ENCODE data around the gene FGF18. TPM values are rescaled to one million over a fixed set of nuclear protein-coding genes. Genes with fewer than 3 reads are reported as not detected.

Gene FGF18
- total RNA-seq, 1 donor from 2014 or later, result 0.33 TPM

DNA sequence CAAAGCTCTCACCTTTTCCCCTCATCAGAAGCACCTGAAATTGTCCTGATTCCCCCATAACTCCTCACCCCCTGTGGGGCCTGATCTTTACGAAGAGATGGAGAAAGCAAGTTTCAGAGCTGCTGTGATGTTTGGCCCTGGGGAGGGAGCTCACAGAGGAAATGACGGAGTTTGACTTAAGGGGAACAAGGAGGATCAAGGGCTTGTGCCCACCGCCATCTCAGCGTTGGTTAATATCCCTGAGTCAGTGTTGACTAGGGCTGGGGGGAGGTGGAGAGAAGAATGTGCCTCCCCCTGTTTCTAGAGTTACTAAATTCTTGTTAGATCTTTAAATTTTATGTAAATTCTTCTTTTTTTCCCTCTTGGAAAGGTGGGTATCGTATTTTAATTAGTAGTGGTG, 27.8 kb downstream of the FGF18 start:
- no peaks in the 10 kb centered on the region for H3K36me3 Mint-ChIP-seq (ENCODE audit: low read depth)
- no peak for DNase-seq
- H3K27me3 Mint-ChIP-seq, result peaks cover 32% of the 10 kb centered on the region
- peaks cover 2% of the 10 kb centered on the region for H3K4me1 Mint-ChIP-seq
- H3K4me3 Mint-ChIP-seq, result no peak overlapping the region
- no peak overlapping the region for H3K27ac Mint-ChIP-seq
- no peaks in the 10 kb centered on the region for H3K9me3 Mint-ChIP-seq
- intact Hi-C loops (cut with micrococcal nuclease), result no loop called here

DNA sequence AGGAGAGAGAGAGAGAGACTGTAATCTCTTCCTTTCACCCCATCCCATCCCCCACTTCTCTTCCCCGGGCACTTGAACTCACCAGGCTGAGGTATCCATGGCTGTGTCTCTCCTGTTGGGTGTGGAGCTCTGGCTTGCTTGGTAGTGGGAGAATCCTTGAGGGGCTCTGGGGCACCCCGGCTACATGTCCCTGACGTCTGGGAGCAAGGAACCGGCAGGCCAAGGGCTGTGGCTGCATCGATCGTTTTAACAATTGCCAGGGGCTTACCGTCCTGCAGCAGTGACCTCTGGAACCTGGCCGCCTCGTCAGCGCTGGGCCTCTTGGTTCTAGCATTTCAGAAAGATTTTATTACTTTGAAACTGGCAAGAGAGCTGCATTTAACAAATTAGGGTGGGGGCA, 30.0 kb downstream of the FGF18 start:
- intact Hi-C loops (cut with micrococcal nuclease), result no loop called here
- H3K4me3 Mint-ChIP-seq, result no peak overlapping the region
- H3K4me1 Mint-ChIP-seq, result peaks cover 2% of the 10 kb centered on the region

DNA sequence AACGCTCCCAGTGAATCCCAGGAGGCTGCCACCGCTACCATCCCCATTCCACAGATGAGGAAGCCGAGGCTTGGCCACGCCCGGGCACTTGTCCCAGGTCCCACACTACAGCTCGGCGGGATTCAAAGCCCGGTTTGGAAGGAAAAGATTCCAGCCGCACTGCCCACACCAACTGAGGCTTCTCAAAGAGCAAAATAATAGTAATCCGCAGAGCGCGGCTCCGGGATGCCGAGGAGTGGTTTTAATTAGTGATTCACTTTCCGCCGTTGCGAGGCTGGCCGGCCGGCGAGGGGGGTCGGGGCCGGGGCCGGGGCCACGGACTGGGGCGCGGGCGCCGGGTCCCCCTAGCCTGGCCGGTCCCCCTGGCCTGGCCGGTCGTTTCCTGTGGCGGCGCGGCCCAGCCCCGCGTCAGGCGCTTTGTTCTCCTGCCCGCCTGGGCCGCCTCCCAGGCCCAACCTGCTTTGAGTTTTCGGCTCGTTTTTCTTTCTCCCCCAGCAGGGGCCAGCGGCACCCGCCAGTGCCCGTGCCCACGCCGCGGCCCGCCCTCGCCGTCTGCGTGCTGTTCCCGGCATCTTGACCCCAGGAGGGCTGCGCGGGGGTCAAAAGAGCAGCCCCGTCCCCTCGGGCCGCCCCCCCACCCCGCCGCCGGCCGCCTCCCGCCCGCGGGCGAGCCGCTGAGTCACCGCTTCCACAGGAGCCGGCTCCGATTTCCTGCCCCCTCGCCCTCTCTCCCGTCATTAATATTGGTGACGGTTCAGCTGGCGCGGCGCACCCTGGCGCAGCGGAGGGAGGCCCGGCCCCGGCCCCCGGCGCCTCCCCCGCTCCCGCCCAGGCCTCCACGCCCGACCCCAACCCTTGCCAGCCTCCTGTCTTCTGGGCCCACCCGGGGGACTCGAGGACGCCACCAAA, 31.2 kb downstream of the FGF18 start:
- Mint-ChIP-seq H3K4me1 (peaks cover 2% of the 10 kb centered on the region), H3K4me3 (peak overlapping the region; percentile 31), H3K9me3 (no peaks in the 10 kb centered on the region), H3K27me3 (peaks cover 40% of the 10 kb centered on the region), H3K36me3 (ENCODE audit: low read depth) (no peaks in the 10 kb centered on the region), H3K27ac (no peak overlapping the region)
- no peak for DNase-seq
- intact Hi-C loops (cut with micrococcal nuclease), result no loop called here

More for the DNA sequence above, 30.0 kb downstream of the FGF18 start:
- no peak overlapping the region for H3K27ac Mint-ChIP-seq
- peaks cover 40% of the 10 kb centered on the region for H3K27me3 Mint-ChIP-seq
- no peaks in the 10 kb centered on the region for H3K36me3 Mint-ChIP-seq (ENCODE audit: low read depth)
- H3K9me3 Mint-ChIP-seq, result no peaks in the 10 kb centered on the region
- no peak for DNase-seq

DNA sequence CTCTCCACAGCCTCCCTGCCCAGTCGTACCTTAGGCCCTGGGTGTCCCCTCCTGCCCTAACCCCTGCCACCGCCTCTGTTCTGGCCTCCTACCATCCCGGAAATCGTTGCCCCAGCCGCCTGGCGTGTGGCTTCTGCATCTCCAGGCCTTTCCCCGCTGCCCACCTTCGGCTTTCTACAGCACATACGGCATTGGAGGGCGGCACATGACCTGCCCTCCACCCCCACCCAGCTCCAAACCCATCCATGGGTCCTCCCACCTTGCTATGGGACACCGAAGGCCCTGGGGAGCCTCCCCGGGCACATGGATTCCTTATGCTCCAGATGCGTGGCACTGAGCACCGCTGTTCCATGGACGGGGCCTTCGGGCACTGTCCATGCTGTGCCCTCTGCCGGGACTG, 32.0 kb downstream of the FGF18 start:
- H3K36me3 Mint-ChIP-seq (ENCODE audit: low read depth), result no peaks in the 10 kb centered on the region
- peak overlapping the region; percentile 31 for H3K4me3 Mint-ChIP-seq
- H3K27ac Mint-ChIP-seq, result no peak overlapping the region
- no peak for DNase-seq
- intact Hi-C loops (cut with micrococcal nuclease), result no loop called here
- no peaks in the 10 kb centered on the region for H3K9me3 Mint-ChIP-seq
- H3K27me3 Mint-ChIP-seq, result peaks cover 40% of the 10 kb centered on the region
- peaks cover 2% of the 10 kb centered on the region for H3K4me1 Mint-ChIP-seq

DNA sequence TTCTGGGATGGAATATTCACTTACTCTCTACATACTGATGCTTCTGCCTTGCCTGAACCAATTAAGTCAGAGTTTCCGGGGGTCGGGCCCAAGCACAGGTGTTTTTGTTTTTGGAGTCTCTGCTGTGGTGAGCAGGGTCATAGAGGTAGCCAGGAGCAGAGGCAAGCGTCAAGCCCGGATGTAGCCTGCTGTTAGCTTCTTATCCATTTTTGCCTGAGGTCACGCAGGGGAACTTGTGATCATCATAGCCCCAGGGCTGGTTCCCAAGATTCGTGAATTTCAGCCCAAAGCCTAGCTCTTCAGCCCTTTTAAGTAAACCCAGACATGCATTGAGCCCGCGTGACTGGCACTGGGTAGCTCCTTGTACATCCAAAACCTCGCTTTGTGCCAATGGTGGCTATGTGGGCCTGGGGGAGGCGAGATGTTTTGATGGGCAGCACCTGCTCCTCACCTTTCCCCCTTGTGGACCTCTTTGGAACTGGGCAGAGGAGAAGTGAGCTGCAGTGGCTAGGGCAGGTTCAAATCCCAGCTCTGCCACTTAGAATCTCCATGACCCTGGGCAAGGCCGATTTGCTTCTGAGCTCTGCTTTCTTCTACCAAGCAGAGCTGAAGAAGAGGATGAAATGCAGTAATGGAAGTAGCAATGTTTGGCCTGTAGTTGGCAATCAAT, 33.7 kb downstream of the FGF18 start:
- Mint-ChIP-seq H3K36me3 (ENCODE audit: low read depth) (no peaks in the 10 kb centered on the region), H3K4me1 (peaks cover 2% of the 10 kb centered on the region), H3K9me3 (no peaks in the 10 kb centered on the region), H3K4me3 (no peak overlapping the region), H3K27ac (no peak overlapping the region), H3K27me3 (peaks cover 37% of the 10 kb centered on the region)
- DNase-seq, result no peak
- intact Hi-C loops (cut with micrococcal nuclease), result no loop called here

DNA sequence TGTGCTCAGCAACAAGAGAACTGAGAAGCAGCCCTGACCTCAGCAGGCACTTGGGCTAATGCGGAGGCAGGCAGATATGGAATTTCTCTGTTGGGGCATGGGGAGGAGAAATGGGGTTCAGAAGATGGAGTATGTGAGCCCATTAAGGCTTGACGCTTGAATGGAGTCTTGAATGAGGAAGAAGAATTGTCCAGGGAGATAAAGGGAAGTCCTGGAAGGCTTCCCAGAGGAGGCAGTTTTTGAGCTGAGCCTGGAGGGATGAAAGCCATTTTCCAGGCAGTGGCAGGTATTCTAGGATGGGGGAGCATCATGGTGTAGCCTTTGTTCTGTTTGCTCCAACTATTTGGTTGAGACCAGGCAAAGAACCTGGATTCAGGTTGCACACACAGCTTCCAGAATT, 34.5 kb downstream of the FGF18 start:
- intact Hi-C loops (cut with micrococcal nuclease), result no loop called here
- DNase-seq, result no peak
- peaks cover 2% of the 10 kb centered on the region for H3K4me1 Mint-ChIP-seq
- no peak overlapping the region for H3K27ac Mint-ChIP-seq
- no peak overlapping the region for H3K4me3 Mint-ChIP-seq
- peaks cover 31% of the 10 kb centered on the region for H3K27me3 Mint-ChIP-seq
- H3K9me3 Mint-ChIP-seq, result no peaks in the 10 kb centered on the region
- no peaks in the 10 kb centered on the region for H3K36me3 Mint-ChIP-seq (ENCODE audit: low read depth)

DNA sequence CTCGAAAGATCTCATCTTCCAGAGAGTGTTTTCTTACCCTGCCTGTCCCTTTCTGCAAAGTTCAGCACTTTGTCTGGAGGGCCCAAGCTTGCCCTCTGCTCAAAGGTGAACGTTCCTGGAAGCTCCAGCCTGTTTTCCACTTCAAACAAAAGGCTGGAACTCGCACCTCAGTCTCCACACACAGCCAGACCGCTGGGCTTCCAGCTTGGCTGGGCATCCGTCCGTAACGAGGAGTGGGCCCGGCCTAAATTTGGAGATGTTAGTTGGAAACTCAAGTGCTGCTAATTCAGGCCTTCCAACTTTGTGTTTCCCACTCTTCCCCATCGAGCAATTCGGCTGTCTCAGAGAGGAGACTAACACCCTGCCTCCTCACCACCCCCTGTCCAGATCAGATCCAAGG, 35.1 kb downstream of the FGF18 start:
- no peaks in the 10 kb centered on the region for H3K9me3 Mint-ChIP-seq
- peaks cover 27% of the 10 kb centered on the region for H3K27me3 Mint-ChIP-seq
- no peak overlapping the region for H3K27ac Mint-ChIP-seq
- H3K4me3 Mint-ChIP-seq, result no peak overlapping the region
- H3K36me3 Mint-ChIP-seq (ENCODE audit: low read depth), result no peaks in the 10 kb centered on the region
- peaks cover 2% of the 10 kb centered on the region for H3K4me1 Mint-ChIP-seq
- intact Hi-C loops (cut with micrococcal nuclease), result no loop called here
- DNase-seq, result no peak

DNA sequence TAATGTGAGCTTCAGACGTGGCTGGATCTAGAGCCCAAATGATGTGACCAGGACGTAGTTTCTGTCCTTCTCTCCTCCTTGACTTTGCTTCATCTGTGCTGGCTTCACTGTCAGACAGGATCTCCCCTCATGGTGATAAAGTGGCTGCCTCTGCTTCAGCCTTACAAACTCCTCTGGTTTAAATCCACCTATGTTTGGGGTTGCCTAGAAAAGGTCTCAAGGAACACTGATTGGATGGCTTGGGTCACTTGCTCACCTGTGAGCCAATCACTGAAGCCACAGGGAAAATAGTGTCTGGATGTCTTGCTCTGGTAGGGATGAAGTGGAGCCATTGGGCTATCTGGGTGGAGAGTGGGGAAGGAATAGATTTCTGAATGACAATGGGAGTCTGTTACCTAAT, 36.1 kb downstream of the FGF18 start:
- Mint-ChIP-seq H3K27ac (no peak overlapping the region), H3K9me3 (no peaks in the 10 kb centered on the region), H3K36me3 (ENCODE audit: low read depth) (no peaks in the 10 kb centered on the region), H3K27me3 (peaks cover 19% of the 10 kb centered on the region), H3K4me3 (no peak overlapping the region), H3K4me1 (peaks cover 2% of the 10 kb centered on the region)
- no peak for DNase-seq
- intact Hi-C loops (cut with micrococcal nuclease), result no loop called here

DNA sequence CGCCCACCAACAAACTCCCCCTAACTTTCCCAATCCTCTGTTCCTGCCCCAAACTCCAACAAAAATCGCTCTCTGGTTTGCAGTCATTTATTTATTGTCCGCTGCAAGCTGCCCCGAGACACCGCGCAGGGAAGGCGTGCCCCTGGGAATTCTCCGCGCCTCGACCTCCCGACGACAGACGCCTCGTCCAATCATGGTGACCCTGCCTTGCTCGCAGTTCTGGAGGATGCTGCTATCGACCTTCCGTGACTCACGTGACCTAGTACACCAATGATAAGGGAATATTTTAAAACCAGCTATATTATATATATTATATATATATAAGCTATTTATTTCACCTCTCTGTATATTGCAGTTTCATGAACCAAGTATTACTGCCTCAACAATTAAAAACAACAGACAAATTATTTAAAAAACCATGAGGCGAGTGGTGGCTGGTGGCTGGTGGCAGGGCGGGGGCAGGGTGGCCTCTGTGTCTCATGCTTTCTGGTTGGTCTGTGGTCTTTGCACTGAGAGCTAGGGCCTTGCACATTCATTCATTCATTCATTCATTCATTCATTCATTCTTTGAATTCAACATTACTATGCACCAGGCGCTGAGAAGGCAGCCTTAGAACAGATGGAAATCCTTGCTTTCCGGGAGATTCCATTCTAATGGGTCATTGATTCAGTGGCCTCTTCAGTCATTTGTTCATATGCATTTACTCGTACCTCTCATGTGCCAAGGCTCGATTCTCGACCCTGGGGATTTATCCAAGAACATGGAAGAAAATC, 37.9 kb downstream of the FGF18 start:
- Mint-ChIP-seq H3K4me3 (no peak overlapping the region), H3K36me3 (ENCODE audit: low read depth) (no peaks in the 10 kb centered on the region), H3K9me3 (no peaks in the 10 kb centered on the region), H3K4me1 (no peaks in the 10 kb centered on the region), H3K27me3 (peaks cover 6% of the 10 kb centered on the region), H3K27ac (no peak overlapping the region)
- DNase-seq, result no peak
- intact Hi-C loops (cut with micrococcal nuclease), result no loop called here

DNA sequence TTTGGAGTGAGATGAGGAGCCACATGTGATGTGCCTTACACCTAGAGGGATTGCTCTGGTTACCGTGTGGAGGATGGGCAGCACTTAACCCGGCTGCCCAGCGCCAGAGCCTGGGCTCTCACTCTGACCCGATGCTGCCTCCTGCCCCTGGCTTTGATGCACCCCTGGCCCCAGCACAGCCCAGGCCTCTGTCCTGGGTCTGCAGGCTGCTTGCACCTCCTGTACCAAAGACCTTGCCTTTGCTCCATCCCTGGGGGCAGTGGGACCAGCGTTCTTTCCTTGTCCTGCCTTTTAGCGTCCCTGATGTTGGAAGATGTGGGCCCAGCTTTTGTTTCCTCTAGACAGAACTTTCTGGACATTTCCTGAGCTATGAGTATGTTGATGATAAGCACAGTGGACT, 40.4 kb downstream of the FGF18 start:
- no peak overlapping the region for H3K4me3 Mint-ChIP-seq
- H3K9me3 Mint-ChIP-seq, result no peaks in the 10 kb centered on the region
- H3K36me3 Mint-ChIP-seq (ENCODE audit: low read depth), result no peaks in the 10 kb centered on the region
- H3K4me1 Mint-ChIP-seq, result no peaks in the 10 kb centered on the region
- no peak for DNase-seq
- intact Hi-C loops (cut with micrococcal nuclease), result no loop called here
- no peak overlapping the region for H3K27ac Mint-ChIP-seq
- no peaks in the 10 kb centered on the region for H3K27me3 Mint-ChIP-seq

DNA sequence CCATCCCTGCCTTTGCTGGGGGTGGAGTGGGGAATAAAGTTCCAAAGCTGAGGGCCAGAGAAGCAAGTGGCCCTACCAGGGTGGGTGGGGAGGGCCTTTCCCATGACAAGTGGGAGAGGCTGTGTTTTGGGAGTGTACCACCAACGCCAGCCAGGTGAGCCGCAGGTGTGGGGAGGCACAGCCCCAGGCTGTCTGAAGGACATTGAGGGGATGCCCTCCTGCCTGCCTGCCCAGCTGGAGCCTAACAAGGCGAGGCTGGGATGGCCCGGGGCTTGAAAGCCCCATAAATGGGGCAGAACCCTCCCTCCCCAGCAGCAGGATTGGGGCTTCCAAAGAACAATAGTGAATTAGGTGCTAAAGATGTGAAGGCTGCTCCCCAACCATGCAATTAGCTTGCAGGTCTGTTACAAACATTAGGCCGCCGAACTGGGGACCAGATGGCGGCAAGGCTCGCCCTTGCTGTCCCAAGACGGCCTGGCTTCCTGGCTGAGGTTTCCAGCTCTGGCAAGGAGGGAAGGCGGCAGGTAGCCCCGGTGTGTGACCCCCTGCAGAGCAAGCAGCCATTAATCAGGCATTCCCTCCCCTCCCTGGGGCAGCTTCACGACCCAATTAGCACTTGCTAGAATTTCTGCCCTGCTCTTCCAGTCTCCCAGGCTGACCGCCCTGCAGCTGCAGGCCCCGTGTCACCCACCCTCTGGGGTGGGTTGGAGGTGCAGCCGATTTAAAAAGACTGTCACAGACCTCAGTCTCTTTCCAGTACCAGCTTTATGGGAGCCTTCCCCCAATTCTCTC, 42.9 kb downstream of the FGF18 start:
- Mint-ChIP-seq H3K36me3 (ENCODE audit: low read depth) (no peaks in the 10 kb centered on the region), H3K9me3 (no peaks in the 10 kb centered on the region), H3K4me3 (no peak overlapping the region), H3K27me3 (no peaks in the 10 kb centered on the region), H3K27ac (no peak overlapping the region), H3K4me1 (no peaks in the 10 kb centered on the region)
- no peak for DNase-seq
- intact Hi-C loops (cut with micrococcal nuclease), result no loop called here

DNA sequence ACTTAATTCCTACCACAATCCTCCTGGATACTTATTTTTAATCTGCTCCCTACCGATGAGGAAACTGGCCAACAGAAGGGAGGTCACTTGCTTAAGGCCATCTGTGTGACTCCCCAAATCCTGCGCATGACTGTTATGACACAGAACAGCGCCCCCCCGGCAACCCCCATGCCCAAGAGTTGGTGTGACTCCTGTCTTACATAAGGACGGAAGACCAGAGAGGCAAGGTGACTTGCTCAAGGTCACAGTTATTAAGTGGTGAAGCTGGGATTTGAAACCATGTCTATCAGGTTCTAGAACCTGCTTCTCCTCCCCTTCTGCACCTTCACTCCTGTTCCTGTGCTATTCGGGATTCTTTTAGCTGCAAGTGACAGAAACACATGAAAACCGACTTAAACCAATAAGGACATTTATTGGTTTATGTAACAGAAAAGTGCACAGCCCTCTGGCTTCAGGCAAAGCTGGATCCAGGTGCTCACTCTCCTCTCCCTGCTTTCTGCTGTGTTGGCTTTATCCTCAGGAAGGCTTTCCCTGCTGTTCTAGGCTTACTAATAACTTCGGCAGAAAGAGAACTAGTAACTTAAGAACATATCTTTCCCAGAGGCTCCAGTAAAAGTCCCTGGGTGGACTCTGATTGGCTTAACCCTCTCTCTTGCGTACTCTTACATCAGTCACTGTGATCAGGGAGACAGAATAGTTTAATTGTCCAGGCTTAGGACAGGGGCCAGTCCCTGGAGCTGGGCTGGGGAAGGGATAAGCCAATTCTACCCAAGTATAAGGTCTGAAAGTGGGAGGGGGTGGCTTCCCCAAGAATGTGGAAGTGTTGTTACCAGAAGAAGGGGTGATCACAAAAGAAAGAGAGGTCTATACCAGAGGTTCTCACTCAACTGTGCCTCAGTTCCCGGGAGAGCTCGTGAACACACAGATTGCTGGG, 43.7 kb downstream of the FGF18 start:
- no peaks in the 10 kb centered on the region for H3K27me3 Mint-ChIP-seq
- H3K4me3 Mint-ChIP-seq, result no peak overlapping the region
- no peaks in the 10 kb centered on the region for H3K4me1 Mint-ChIP-seq
- no peak overlapping the region for H3K27ac Mint-ChIP-seq
- H3K36me3 Mint-ChIP-seq (ENCODE audit: low read depth), result no peaks in the 10 kb centered on the region
- H3K9me3 Mint-ChIP-seq, result no peaks in the 10 kb centered on the region
- no peak for DNase-seq
- intact Hi-C loops (cut with micrococcal nuclease), result no loop called here

DNA sequence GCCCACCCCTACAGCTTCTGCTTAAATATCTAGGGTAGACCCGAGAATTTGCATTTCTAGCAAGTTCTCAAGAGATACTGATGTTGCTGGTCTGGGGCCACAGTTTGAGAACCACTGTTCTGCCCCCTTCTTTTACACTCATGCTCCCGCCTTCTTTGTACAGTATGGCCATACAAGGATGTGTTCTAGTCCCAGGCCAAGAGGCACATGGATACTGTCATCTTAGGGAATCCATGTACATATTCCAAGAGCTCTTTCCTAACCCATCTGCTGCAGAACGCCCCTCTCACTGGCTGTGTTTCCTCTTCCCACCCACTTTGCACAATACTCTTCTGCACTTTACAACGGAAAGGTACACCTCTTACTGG, 44.4 kb downstream of the FGF18 start:
- H3K27ac Mint-ChIP-seq, result no peak overlapping the region
- H3K4me1 Mint-ChIP-seq, result no peaks in the 10 kb centered on the region
- no peak for DNase-seq
- no peaks in the 10 kb centered on the region for H3K36me3 Mint-ChIP-seq (ENCODE audit: low read depth)
- no peaks in the 10 kb centered on the region for H3K9me3 Mint-ChIP-seq
- intact Hi-C loops (cut with micrococcal nuclease), result no loop called here
- no peak overlapping the region for H3K4me3 Mint-ChIP-seq
- H3K27me3 Mint-ChIP-seq, result no peaks in the 10 kb centered on the region

Measured in activated CD4-positive, alpha-beta T cell treated with anti-CD3 and anti-CD28 coated beads, Interleukin-2, amount 10 ng/mL, durations not matched to agents 24 days and 14 days (primary cell).